OCI-LY1 (cell line): ENCODE measurements around the gene TCP11.

Experiments
- H2AFZ ChIP-seq: fragments of 200-600 bp; sonication (generic), shearing (Covaris generic); 2 replicates; pipeline ENCODE4 v1.6.0; 2014; ENCODE audit warnings: antibody characterized with exemption, mild to moderate bottlenecking, low read length
- H3F3A ChIP-seq: fragments of 200-600 bp; sonication (generic), shearing (Covaris generic); 2 replicates; pipeline ENCODE4 v1.6.0; 2014; ENCODE audit warnings: mild to moderate bottlenecking, antibody characterized with exemption, low read length, moderate library complexity; ENCODE audit not compliant: insufficient read depth
- H3K27ac ChIP-seq: fragments of 200-600 bp; sonication (generic); 2 replicates; pipeline ENCODE4 v1.5.1; 2014; ENCODE audit warnings: low read length, mixed run types, mild to moderate bottlenecking, low read depth; ENCODE audit not compliant: poor library complexity, severe bottlenecking
- H3K27me3 ChIP-seq: fragments of 200-600 bp; sonication (generic); 2 replicates; pipeline ENCODE4 v1.6.0; 2014; ENCODE audit warnings: antibody characterized with exemption, mild to moderate bottlenecking, low read length, moderate library complexity; ENCODE audit not compliant: insufficient read depth
- H3K36me3 ChIP-seq: fragments of 200-600 bp; sonication (generic); 2 replicates; pipeline ENCODE4 v1.6.1; 2014; ENCODE audit warnings: mild to moderate bottlenecking, antibody characterized with exemption, low read length, moderate library complexity, mixed read lengths; ENCODE audit not compliant: insufficient read depth
- H3K4me1 ChIP-seq: fragments of 200-600 bp; sonication (generic); 2 replicates; pipeline ENCODE4 v1.5.1; 2014; ENCODE audit warnings: mild to moderate bottlenecking, low read length, moderate library complexity; ENCODE audit not compliant: insufficient read depth, severe bottlenecking
- H3K4me2 ChIP-seq: fragments of 200-600 bp; sonication (generic), shearing (Covaris generic); 2 replicates; pipeline ENCODE4 v1.6.1; 2014; ENCODE audit warnings: low read length
- H3K4me3 ChIP-seq: fragments of 200-600 bp; sonication (generic); 2 replicates; pipeline ENCODE4 v1.5.1; 2014; ENCODE audit warnings: low read length, low read depth, mild to moderate bottlenecking, mixed read lengths; ENCODE audit not compliant: poor library complexity, severe bottlenecking
- H3K79me2 ChIP-seq: fragments of 200-600 bp; shearing (Covaris generic); 2 replicates; pipeline ENCODE4 v1.6.1; 2016; ENCODE audit warnings: mixed run types, low read length, mixed read lengths; ENCODE audit not compliant: insufficient read depth
- H3K9ac ChIP-seq: fragments of 200-600 bp; sonication (generic), shearing (Covaris generic); 2 replicates; pipeline ENCODE4 v1.6.1; 2014; ENCODE audit warnings: mild to moderate bottlenecking, low read length, mixed read lengths
- H3K9me2 ChIP-seq: fragments of 200-600 bp; sonication (generic), shearing (Covaris generic); 2 replicates; pipeline ENCODE4 v1.6.1; 2014; ENCODE audit warnings: low read depth, mild to moderate bottlenecking, low read length, mixed read lengths
- H3K9me3 ChIP-seq: fragments of 200-600 bp; shearing (Covaris generic); 2 replicates; pipeline ENCODE4 v1.6.1; 2014; ENCODE audit warnings: low read length, mixed read lengths
- H4K20me1 ChIP-seq: fragments of 200-600 bp; sonication (generic), shearing (Covaris generic); 2 replicates; pipeline ENCODE4 v1.6.0; 2016; ENCODE audit warnings: mild to moderate bottlenecking, low read length; ENCODE audit not compliant: insufficient read depth
- EZH2 ChIP-seq: fragments of 200-600 bp; sonication (generic), shearing (Covaris generic); IDR thresholded peaks from 2 replicates; pipeline ENCODE4 v1.8.0; 2017; ENCODE audit warnings: borderline replicate concordance, mixed run types, mild to moderate bottlenecking, antibody characterized with exemption, low read length, moderate library complexity, mixed read lengths
- TF ChIP-seq, protein P1 (sequence below): fragments of 200-600 bp; sonication (generic), shearing (Covaris generic); IDR thresholded peaks from 2 replicates; pipeline ENCODE4 v1.5.1; 2017; ENCODE audit warnings: mild to moderate bottlenecking, antibody characterized with exemption, low read length, moderate library complexity, mixed read lengths

The TCP11 gene

GRCh38 chr6:35091346-35092083, 49.6 kb downstream of the TCP11 start:
- H3K27me3 ChIP-seq = no peaks in the 10 kb centered on the region
- H3F3A ChIP-seq = no peaks in the 10 kb centered on the region
- H3K27ac ChIP-seq = no peak overlapping the region
- no peak overlapping the region for H2AFZ ChIP-seq
- H4K20me1 ChIP-seq = no peaks in the 10 kb centered on the region
- H3K4me2 ChIP-seq = no peak overlapping the region
- H3K36me3 ChIP-seq = no peaks in the 10 kb centered on the region
- no peak overlapping the region for H3K9ac ChIP-seq
- no peak overlapping the region for H3K4me3 ChIP-seq
- H3K9me3 ChIP-seq = no peaks in the 10 kb centered on the region
- H3K4me1 ChIP-seq = no peaks in the 10 kb centered on the region
- H3K79me2 ChIP-seq = no peaks in the 10 kb centered on the region
- no peaks in the 10 kb centered on the region for H3K9me2 ChIP-seq
- TF ChIP-seq, protein P1, sequence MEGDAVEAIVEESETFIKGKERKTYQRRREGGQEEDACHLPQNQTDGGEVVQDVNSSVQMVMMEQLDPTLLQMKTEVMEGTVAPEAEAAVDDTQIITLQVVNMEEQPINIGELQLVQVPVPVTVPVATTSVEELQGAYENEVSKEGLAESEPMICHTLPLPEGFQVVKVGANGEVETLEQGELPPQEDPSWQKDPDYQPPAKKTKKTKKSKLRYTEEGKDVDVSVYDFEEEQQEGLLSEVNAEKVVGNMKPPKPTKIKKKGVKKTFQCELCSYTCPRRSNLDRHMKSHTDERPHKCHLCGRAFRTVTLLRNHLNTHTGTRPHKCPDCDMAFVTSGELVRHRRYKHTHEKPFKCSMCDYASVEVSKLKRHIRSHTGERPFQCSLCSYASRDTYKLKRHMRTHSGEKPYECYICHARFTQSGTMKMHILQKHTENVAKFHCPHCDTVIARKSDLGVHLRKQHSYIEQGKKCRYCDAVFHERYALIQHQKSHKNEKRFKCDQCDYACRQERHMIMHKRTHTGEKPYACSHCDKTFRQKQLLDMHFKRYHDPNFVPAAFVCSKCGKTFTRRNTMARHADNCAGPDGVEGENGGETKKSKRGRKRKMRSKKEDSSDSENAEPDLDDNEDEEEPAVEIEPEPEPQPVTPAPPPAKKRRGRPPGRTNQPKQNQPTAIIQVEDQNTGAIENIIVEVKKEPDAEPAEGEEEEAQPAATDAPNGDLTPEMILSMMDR = no peak
- no peak for TF ChIP-seq EZH2

GRCh38 chr6:35090734-35091133, 50.4 kb downstream of the TCP11 start:
- no peaks in the 10 kb centered on the region for H4K20me1 ChIP-seq
- no peak overlapping the region for H3K9ac ChIP-seq
- H3K79me2 ChIP-seq = no peaks in the 10 kb centered on the region
- H2AFZ ChIP-seq = no peak overlapping the region
- no peaks in the 10 kb centered on the region for H3K27me3 ChIP-seq
- no peaks in the 10 kb centered on the region for H3K9me2 ChIP-seq
- no peak overlapping the region for H3K27ac ChIP-seq
- no peaks in the 10 kb centered on the region for H3K4me1 ChIP-seq
- H3F3A ChIP-seq = no peaks in the 10 kb centered on the region
- no peak overlapping the region for H3K4me2 ChIP-seq
- no peak overlapping the region for H3K4me3 ChIP-seq
- no peaks in the 10 kb centered on the region for H3K36me3 ChIP-seq
- no peak for TF ChIP-seq EZH2
- TF ChIP-seq, protein P1 = no peak
- no peaks in the 10 kb centered on the region for H3K9me3 ChIP-seq

- H3K36me3 ChIP-seq = no peaks in the 10 kb centered on the region
- TF ChIP-seq, protein P1 = no peak
- no peak for TF ChIP-seq EZH2
- no peak overlapping the region for H3K27ac ChIP-seq
Measured at GRCh38 chr6:35089935-35090505, 51.1 kb downstream of the TCP11 start.

More at GRCh38 chr6:35089935-35090505, 51.1 kb downstream of the TCP11 start:
- no peak overlapping the region for H3K9ac ChIP-seq
- no peak overlapping the region for H2AFZ ChIP-seq
- H3K79me2 ChIP-seq = no peaks in the 10 kb centered on the region
- no peaks in the 10 kb centered on the region for H4K20me1 ChIP-seq
- H3K9me2 ChIP-seq = no peaks in the 10 kb centered on the region
- no peaks in the 10 kb centered on the region for H3K27me3 ChIP-seq
- no peak overlapping the region for H3K4me2 ChIP-seq
- H3F3A ChIP-seq = no peaks in the 10 kb centered on the region
- H3K9me3 ChIP-seq = no peaks in the 10 kb centered on the region
- no peaks in the 10 kb centered on the region for H3K4me1 ChIP-seq
- no peak overlapping the region for H3K4me3 ChIP-seq
